ENCODE results near the gene SLC25A44.

GRCh38 chr1:156241311-156241811 is 47.5 kb downstream of the SLC25A44 start:
- TF ChIP-seq GATA2 (IDR thresholded peaks at IDR 0.05; ENCODE audit: low read depth, low read length), result no peak
- no peak for TF ChIP-seq GATA3 (IDR thresholded peaks at IDR 0.05; ENCODE audit: low read depth, low read length)

All from SH-SY5Y (cell line).